ENCODE results near the gene GMFB.
A peak's percentile ranks its signal among the peaks of the same experiment; 100 is the strongest.

GMFB gene

DNA sequence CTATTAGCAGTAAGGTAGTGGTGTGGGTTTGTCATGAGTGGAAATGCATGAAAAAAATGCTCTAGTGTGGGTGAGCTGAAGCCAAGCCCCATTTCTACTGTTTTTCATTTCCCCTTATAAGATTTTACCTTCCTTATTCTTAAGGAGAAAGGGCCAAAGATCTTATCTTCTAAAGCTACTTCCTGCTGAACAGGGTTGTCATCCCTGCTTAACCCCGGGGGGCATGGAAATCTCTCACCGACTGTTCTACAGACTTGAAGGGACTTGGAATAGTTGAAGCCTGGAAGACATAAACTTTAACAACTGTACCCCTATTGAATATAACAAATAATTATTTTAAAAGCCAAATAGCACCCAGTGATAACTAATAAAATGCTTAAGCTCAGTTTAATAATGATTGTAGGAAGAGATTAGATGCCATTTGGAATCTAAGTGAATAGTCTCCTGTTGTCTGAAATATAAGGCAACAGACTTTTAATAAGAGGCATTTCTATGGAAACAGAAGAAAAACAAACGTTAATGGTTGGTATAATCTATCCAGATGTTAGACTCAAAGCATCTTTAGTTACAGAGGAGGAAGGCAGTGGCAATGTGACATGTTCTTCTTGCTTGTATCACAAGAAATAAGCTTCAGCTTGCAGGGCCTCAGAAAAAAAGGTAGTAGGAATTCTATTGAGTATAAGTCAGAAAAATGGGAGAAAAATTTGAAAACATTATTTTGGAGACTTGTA is 1.8 kb upstream of the GMFB start:
- no peaks in the 10 kb centered on the region for H3K9me3 ChIP-seq (ENCODE audit: control insufficient read depth in 1 of 2, low read length in 2 of 2)
- peaks cover 0 to 21% of the 10 kb centered on the region in 2 donors for H3K4me1 ChIP-seq (ENCODE audit: control insufficient read depth in 1 of 2, insufficient read depth in 2 of 2, low read length in 2 of 2)
- H3K36me3 ChIP-seq (ENCODE audit: control insufficient read depth in 1 of 2, insufficient read depth in 2 of 2, low read length in 2 of 2) = peaks cover 0 to 8% of the 10 kb centered on the region in 2 donors
- H3K27ac ChIP-seq (ENCODE audit: low read length) = no peak overlapping the region
- H3K27me3 ChIP-seq (ENCODE audit: low read depth, low read length) = no peaks in the 10 kb centered on the region
- no peak overlapping the region for H3K4me3 ChIP-seq (ENCODE audit: low read depth in 1 of 2, low read length in 2 of 2)

DNA sequence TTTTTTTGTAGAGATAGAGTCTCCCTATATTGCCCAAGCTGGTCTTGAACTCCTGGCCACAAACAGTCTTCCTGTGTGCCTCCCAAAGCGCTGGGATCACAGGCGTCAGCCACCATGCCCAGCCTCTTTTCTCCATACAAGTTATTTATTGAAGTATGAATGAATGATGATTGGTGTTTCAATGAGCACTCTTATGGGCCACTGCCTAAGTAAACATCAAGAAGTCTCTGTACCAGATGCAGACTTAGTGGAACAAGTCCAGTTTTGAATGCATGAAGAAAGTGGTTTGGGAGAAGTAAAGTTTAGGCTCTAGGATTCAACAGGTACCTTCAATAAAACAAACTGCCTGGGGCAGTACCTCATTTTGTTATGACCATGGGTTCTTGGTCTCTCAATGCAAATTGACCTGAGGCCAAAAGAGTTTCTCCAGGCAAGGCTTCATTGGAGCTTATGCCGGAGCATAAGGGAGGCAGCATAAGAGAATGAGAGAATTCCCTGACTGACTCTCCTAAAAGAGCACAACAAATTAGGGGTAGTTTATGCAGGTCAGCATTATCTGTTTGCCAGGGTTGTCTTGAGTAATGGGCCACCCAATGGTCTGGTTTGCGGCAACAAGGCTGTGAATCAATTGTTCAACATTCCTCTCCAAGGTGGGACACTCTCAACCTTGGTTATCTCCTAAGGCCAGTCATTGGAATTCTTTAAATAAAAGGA is 1.1 kb upstream of the GMFB start:
- Histone ChIP-seq H3K4me3 (ENCODE audit: low read depth in 1 of 2, low read length in 2 of 2) (peak overlapping the region; percentile 92 to 93), H3K9me3 (ENCODE audit: control insufficient read depth in 1 of 2, low read length in 2 of 2) (no peaks in the 10 kb centered on the region), H3K27me3 (ENCODE audit: low read depth, low read length) (no peaks in the 10 kb centered on the region), H3K4me1 (ENCODE audit: control insufficient read depth in 1 of 2, insufficient read depth in 2 of 2, low read length in 2 of 2) (peaks cover 0 to 24% of the 10 kb centered on the region in 2 donors), H3K36me3 (ENCODE audit: control insufficient read depth in 1 of 2, insufficient read depth in 2 of 2, low read length in 2 of 2) (peaks cover 0 to 8% of the 10 kb centered on the region in 2 donors), H3K27ac (ENCODE audit: low read length) (peak overlapping the region; percentile 86)

DNA sequence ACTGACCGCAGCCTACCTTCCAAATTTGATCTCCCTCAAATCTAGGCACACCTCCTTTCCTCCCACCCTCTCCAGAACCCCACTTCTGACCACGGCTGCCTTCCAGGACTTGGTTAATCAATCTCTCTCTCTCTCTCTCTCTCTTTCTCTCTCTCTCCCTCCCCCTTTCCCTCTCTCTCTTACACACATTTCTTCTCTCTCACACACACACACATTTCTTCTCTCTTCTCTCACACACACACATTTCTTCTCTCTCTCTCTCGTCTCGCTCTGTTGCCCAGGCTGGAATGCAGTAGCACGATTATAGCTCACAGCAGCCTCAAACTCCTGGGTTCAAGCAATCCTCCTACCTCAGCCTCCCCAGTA is 521 bp upstream of the GMFB start:
- Histone ChIP-seq H3K27me3 (ENCODE audit: low read depth, low read length) (no peaks in the 10 kb centered on the region), H3K9me3 (ENCODE audit: control insufficient read depth in 1 of 2, low read length in 2 of 2) (no peaks in the 10 kb centered on the region), H3K4me3 (ENCODE audit: low read depth in 1 of 2, low read length in 2 of 2) (peak overlapping the region; percentile 92 to 93), H3K4me1 (ENCODE audit: control insufficient read depth in 1 of 2, insufficient read depth in 2 of 2, low read length in 2 of 2) (peaks cover 0 to 30% of the 10 kb centered on the region in 2 donors), H3K27ac (ENCODE audit: low read length) (peak overlapping the region; percentile 86), H3K36me3 (ENCODE audit: control insufficient read depth in 1 of 2, insufficient read depth in 2 of 2, low read length in 2 of 2) (peaks cover 0 to 8% of the 10 kb centered on the region in 2 donors)

DNA sequence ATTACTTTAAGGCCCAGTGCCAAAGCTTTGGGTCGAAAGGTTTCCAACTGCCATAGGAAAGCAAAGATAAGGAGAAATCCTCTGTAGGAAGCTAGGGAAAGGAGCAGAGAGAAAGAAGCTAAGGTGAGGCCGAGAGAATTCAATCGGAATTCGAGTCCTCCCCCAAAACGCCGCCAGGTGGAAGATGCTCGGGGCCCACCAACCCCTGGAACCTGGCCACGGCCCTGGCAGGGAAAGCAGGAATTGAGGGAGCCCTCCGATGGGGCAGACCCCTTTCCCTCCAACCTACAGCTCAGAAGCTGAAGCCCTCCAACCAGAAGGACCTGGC is 498 bp downstream of the GMFB start:
- H3K4me1 ChIP-seq (ENCODE audit: control insufficient read depth in 1 of 2, insufficient read depth in 2 of 2, low read length in 2 of 2) = peaks cover 0 to 33% of the 10 kb centered on the region in 2 donors
- H3K36me3 ChIP-seq (ENCODE audit: control insufficient read depth in 1 of 2, insufficient read depth in 2 of 2, low read length in 2 of 2) = peaks cover 2 to 8% of the 10 kb centered on the region in 2 donors
- H3K4me3 ChIP-seq (ENCODE audit: low read depth in 1 of 2, low read length in 2 of 2) = peak overlapping the region; percentile 92 to 93
- H3K9me3 ChIP-seq (ENCODE audit: control insufficient read depth in 1 of 2, low read length in 2 of 2) = no peaks in the 10 kb centered on the region
- no peaks in the 10 kb centered on the region for H3K27me3 ChIP-seq (ENCODE audit: low read depth, low read length)
- H3K27ac ChIP-seq (ENCODE audit: low read length) = peak overlapping the region; percentile 98

DNA sequence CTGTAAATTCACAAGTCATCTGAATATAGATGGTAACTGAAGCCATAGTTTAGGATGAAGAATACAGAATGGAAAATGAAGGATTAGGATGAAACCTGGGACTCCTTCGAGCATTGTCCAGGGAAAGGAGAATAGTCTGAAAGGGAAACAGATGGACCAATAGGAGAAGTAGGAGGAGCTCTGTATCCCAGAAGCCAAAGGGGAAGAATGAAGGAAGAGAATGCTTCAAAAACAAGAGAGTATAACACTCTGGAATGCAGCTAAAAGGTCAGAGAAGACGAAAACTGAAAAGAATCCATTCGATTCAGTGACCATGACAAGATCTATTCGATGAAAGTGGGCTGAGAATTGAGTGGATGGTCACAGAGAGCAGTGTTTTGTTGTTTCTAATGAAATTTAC is 1.0 kb downstream of the GMFB start:
- Histone ChIP-seq H3K36me3 (ENCODE audit: control insufficient read depth in 1 of 2, insufficient read depth in 2 of 2, low read length in 2 of 2) (peaks cover 6 to 8% of the 10 kb centered on the region in 2 donors), H3K27ac (ENCODE audit: low read length) (peak overlapping the region; percentile 98), H3K27me3 (ENCODE audit: low read depth, low read length) (no peaks in the 10 kb centered on the region), H3K9me3 (ENCODE audit: control insufficient read depth in 1 of 2, low read length in 2 of 2) (no peaks in the 10 kb centered on the region), H3K4me3 (ENCODE audit: low read depth in 1 of 2, low read length in 2 of 2) (peak overlapping the region; percentile 92 to 93), H3K4me1 (ENCODE audit: control insufficient read depth in 1 of 2, insufficient read depth in 2 of 2, low read length in 2 of 2) (peaks cover 3 to 37% of the 10 kb centered on the region in 2 donors)

DNA sequence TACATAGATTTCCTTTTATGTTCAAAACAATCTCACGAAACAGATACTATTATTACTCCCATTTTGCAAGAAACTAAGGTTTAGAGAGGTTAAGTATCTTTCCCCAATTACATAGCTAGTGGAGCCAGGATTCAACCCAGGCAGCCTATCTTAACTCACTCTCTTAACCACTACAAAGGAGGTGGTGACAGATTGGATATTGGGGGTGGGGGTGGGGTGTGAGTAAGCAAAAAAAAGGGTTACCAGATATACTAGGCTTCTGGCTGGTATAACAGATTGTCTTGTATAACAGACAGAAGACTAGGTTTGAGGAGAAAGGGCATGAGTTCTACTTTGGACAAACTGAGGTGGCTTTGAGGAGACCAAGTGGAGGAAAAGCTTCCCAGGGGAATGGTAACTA is 2.1 kb downstream of the GMFB start:
- peaks cover 3 to 37% of the 10 kb centered on the region in 2 donors for H3K4me1 ChIP-seq (ENCODE audit: control insufficient read depth in 1 of 2, insufficient read depth in 2 of 2, low read length in 2 of 2)
- no peaks in the 10 kb centered on the region for H3K27me3 ChIP-seq (ENCODE audit: low read depth, low read length)
- peaks cover 10 to 16% of the 10 kb centered on the region in 2 donors for H3K36me3 ChIP-seq (ENCODE audit: control insufficient read depth in 1 of 2, insufficient read depth in 2 of 2, low read length in 2 of 2)
- no peak overlapping the region for H3K4me3 ChIP-seq (ENCODE audit: low read depth in 1 of 2, low read length in 2 of 2)
- no peak overlapping the region for H3K27ac ChIP-seq (ENCODE audit: low read length)
- no peaks in the 10 kb centered on the region for H3K9me3 ChIP-seq (ENCODE audit: control insufficient read depth in 1 of 2, low read length in 2 of 2)

DNA sequence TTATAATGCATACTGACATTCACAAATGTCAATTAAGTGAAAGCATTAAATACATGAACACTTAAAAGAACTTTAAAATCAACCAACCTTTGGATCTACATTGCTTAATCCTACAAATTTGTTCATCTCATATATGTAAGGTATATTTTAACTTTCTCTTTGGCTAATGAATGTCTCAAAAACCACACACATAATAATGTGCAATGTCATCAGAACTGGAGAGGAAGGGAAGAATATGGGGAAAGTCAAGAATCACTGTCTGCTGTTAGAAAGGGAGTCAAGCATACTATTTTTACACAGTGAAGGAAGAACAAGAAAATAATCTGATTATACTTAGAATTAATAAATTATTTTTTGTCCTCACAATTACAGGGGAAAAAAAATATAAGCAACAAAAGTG is 4.9 kb downstream of the GMFB start:
- H3K27ac ChIP-seq (ENCODE audit: low read length) = no peak overlapping the region
- H3K4me3 ChIP-seq (ENCODE audit: low read depth in 1 of 2, low read length in 2 of 2) = no peak overlapping the region
- H3K36me3 ChIP-seq (ENCODE audit: control insufficient read depth in 1 of 2, insufficient read depth in 2 of 2, low read length in 2 of 2) = peaks cover 21 to 27% of the 10 kb centered on the region in 2 donors
- H3K9me3 ChIP-seq (ENCODE audit: control insufficient read depth in 1 of 2, low read length in 2 of 2) = no peaks in the 10 kb centered on the region
- no peaks in the 10 kb centered on the region for H3K27me3 ChIP-seq (ENCODE audit: low read depth, low read length)
- peaks cover 3 to 29% of the 10 kb centered on the region in 2 donors for H3K4me1 ChIP-seq (ENCODE audit: control insufficient read depth in 1 of 2, insufficient read depth in 2 of 2, low read length in 2 of 2)

DNA sequence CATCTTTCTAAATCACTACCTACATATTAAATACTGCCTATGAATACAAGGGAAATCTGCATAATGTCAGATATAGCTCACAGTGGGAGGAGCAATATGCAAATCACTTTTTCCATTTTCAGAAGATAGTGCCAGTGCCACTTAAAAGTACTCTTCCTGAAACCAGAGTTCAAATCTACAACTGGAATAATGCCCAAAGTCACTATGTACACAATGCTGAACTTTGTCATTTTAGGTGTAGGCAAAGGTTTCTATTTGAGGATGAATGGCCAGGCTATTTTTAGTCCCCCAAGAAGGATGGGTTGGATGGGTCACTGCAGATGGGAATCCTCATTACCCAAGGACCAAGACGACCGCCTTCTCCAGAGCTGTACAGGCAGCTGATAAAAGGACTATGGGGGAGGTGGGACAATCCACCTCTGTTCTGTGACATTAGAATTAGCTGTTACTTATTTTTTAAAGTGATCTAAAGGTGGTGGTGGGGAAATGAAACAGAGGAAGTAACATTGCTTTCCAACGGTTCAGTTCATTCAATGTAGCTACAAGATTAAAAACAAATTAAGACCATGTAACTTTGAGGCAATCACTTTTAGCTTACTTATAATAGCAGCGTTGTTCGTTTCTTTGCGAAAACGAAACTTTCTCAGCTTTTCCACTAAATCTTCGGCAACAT is 5.6 kb downstream of the GMFB start:
- Histone ChIP-seq H3K4me3 (ENCODE audit: low read depth in 1 of 2, low read length in 2 of 2) (no peak overlapping the region), H3K27ac (ENCODE audit: low read length) (no peak overlapping the region), H3K4me1 (ENCODE audit: control insufficient read depth in 1 of 2, insufficient read depth in 2 of 2, low read length in 2 of 2) (peaks cover 3 to 29% of the 10 kb centered on the region in 2 donors), H3K36me3 (ENCODE audit: control insufficient read depth in 1 of 2, insufficient read depth in 2 of 2, low read length in 2 of 2) (peaks cover 27 to 28% of the 10 kb centered on the region in 2 donors), H3K27me3 (ENCODE audit: low read depth, low read length) (no peaks in the 10 kb centered on the region), H3K9me3 (ENCODE audit: control insufficient read depth in 1 of 2, low read length in 2 of 2) (no peaks in the 10 kb centered on the region)

DNA sequence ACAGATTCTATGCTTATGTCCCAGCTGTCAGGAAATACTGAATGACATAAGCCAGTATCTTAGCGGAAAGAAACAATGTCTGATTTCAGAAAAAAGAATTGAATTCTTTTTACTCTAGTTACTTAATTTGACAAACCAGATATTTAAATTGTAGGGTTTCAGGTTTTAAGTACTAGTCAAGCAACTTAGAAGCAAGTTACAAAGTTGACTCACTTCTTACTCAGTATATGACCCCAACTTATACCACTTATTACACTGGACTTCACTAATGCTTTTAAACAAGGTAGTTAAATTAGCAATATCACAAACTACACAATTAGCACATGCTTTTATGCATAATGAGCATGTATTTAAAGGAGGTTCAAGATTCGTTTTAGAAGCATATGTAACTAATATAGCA is 7.1 kb downstream of the GMFB start:
- no peaks in the 10 kb centered on the region for H3K27me3 ChIP-seq (ENCODE audit: low read depth, low read length)
- no peak overlapping the region for H3K27ac ChIP-seq (ENCODE audit: low read length)
- no peaks in the 10 kb centered on the region for H3K9me3 ChIP-seq (ENCODE audit: control insufficient read depth in 1 of 2, low read length in 2 of 2)
- H3K36me3 ChIP-seq (ENCODE audit: control insufficient read depth in 1 of 2, insufficient read depth in 2 of 2, low read length in 2 of 2) = peaks cover 31 to 35% of the 10 kb centered on the region in 2 donors
- peaks cover 3 to 23% of the 10 kb centered on the region in 2 donors for H3K4me1 ChIP-seq (ENCODE audit: control insufficient read depth in 1 of 2, insufficient read depth in 2 of 2, low read length in 2 of 2)
- H3K4me3 ChIP-seq (ENCODE audit: low read depth in 1 of 2, low read length in 2 of 2) = no peak overlapping the region

DNA sequence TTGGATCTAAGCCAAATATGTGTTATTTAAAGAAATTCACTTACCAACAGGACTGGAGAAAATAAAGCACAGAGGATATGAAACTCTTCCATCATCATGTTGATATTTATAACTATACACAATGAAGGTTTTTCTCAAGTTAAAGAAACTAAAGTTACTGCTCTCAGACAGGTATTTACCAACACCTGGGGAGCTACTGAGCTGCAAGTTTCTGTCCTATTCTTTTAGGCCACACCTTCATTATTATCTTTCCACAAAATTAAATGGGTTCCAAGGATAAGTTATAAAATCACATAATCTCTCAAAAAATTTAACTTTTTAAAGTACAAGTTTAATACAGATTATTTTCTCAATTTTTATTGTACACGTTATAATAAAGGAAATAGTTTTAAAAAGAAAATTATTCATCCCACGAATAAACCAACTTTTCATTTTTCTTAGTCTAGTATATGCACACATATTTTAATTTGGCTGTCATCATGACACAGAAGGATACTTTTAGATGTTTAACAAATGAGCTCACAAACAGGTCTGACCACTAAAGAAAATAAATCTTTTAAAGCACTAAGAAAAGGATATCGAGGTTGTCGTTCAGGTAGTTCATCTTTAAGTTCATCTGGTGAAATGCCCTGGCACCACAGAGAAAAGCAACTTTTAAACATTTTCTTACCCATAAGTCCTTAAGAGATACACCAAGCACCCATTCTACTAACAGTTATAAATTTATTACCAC is 7.8 kb downstream of the GMFB start:
- H3K4me3 ChIP-seq (ENCODE audit: low read depth in 1 of 2, low read length in 2 of 2) = no peak overlapping the region
- no peaks in the 10 kb centered on the region for H3K9me3 ChIP-seq (ENCODE audit: control insufficient read depth in 1 of 2, low read length in 2 of 2)
- peaks cover 3 to 18% of the 10 kb centered on the region in 2 donors for H3K4me1 ChIP-seq (ENCODE audit: control insufficient read depth in 1 of 2, insufficient read depth in 2 of 2, low read length in 2 of 2)
- H3K36me3 ChIP-seq (ENCODE audit: control insufficient read depth in 1 of 2, insufficient read depth in 2 of 2, low read length in 2 of 2) = peaks cover 34 to 35% of the 10 kb centered on the region in 2 donors
- no peaks in the 10 kb centered on the region for H3K27me3 ChIP-seq (ENCODE audit: low read depth, low read length)
- no peak overlapping the region for H3K27ac ChIP-seq (ENCODE audit: low read length)
